Measurements from ENCODE around the gene PTPN18.
"Not testable (repeated sequence)": the region's sequence is repeated elsewhere in the genome, so short reads cannot be mapped to it uniquely, and the experiment has no call there.

Gene PTPN18

DNA sequence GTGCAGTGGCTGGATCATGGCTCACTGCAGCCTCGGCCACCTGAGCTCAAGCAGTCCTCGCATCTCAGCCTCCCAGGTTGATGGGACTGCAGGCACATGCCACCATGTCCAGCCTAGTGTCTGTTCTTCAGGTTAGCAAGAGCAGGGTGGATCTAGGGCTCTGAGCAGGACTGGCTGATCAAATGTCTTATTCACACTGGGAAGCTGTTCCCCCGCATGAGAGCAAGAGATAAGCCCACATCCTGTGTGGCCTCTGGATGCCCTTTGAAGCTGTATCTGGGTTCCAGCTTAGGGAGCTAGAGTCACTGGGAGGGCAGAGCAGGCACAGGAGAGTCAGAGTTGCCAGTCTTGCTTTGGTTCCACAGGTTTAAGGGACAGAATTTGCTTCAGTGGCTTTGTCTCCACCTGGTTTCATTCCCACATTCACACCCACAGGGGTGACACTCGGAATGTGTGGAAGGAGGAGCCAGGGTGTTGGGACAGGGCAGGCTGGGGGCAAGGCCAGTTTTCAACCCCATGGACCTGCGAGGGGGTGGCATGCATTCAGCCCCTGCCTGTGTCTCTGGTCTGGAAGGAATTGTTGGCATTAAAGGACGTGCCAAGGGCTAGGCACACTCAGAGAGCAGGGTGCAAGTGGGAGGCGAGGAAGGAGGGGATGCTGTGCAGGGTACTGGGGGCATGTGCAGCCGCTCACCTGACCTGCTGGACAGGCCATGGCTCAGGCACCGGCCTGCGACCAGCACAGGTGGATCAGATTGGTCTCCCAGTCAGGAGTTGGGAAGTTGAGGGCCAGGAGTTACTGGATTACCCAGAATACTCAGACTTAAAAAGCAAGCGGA is 24.5 kb downstream of the PTPN18 start:
- DNase-seq (ENCODE audit: extremely low read depth in 1 of 2, low read depth in 1 of 2): no peak

DNA sequence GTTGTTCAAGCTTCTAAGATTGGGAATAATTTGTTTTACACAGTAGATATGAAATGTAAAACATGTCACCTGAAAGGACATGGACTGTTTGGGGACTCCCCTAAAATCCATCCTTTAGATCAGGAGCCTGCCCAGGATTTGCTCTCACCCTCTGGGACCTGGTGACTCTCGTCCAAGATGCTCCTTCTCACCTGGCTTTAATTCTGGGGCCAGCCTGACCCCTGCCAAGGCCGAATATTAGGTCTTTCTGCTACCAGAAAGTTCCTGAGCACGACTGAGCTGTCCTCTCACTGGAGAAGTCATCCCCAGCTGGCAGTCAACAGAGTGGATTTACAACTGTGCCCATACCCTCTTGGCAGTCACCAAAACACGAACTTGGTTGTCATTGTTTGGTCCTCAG is 25.3 kb downstream of the PTPN18 start:
- DNase-seq (ENCODE audit: extremely low read depth in 1 of 2, low read depth in 1 of 2): no peak

DNA sequence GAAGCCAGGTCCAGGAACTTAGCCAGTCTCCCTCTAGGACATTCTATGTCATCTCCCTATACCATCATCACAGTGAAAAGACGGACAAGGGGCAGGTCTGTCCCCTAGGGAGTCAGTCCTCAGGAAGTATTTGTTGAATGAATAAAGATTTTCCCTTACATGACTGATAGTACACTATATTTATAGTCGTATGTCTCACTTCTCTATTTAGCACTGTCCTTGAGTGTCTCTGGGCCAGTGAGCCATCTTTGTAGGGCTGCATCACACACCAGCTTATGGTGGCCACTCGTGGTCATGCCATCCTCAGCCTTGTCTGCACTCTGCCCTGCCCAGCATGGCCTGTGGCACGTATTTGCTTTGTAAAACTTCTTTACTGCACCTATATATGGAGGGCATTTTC is 25.8 kb downstream of the PTPN18 start:
- DNase-seq (ENCODE audit: extremely low read depth in 1 of 2, low read depth in 1 of 2): no peak

DNA sequence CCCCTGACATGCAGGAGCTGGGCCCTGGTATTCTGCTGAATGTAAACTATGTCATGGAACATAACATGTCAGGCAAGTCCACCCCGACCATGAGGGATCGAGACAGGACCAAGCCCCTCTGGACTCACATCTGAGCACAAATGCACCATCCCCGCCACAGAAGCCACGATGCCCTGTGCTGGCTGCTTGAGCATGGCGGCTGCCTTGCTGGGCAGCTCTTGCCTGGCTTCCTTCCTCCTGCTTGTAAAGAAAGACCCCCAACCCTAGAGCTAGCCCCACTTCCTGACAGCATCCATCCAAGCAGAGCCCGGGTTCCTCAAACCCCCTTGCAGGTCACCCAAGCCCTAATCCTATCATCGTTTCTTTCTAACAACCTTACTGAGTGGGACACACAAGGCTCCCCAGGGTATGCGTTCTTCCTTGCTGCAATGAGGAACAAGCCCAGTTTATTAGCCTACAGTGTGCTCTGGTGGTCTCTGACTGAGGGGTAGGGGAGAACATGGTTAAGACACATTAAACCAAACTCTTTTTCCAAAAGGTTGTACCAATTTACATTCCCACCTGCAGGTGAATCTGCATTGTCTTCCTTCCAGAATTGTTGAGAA is 26.6 kb downstream of the PTPN18 start:
- no peak for DNase-seq (ENCODE audit: extremely low read depth in 1 of 2, low read depth in 1 of 2)

DNA sequence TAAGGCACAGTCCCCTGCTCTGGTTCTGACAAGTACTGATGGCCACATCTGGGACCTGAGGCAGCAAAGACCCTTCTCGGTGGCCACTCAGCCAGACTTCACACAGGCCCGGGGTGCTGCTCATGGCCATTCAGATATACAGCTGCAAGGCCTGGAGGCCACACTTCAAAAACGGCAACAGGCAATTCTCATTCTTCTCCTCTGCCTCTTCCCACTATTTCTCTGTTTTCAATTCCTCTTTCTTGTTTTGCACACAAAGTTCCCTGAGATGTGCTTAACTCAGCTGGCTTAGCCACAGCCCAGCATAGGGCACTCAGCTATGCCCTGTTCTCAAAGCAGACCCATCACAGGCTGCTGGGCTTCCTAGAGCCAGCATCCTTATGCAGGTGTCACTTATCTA is 29.9 kb downstream of the PTPN18 start:
- DNase-seq (ENCODE audit: extremely low read depth in 1 of 2, low read depth in 1 of 2): no peak

DNA sequence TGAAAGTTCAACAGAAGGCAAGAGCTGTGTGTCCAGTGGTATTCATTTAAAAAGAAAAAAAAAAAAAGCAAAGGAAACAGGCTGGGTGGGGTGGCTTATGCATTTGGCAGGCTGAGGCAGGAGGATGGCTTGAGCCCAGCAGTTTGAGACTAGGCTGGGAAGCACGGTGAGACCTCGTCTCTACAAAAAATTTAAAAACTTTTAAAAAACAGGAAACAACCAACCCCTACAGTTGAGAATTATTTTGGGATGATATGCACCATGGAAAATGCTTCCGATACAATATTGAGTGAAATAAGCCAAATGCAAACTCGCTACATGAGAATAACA is 31.2 kb downstream of the PTPN18 start:
- no peak for DNase-seq (ENCODE audit: extremely low read depth in 1 of 2, low read depth in 1 of 2)

DNA sequence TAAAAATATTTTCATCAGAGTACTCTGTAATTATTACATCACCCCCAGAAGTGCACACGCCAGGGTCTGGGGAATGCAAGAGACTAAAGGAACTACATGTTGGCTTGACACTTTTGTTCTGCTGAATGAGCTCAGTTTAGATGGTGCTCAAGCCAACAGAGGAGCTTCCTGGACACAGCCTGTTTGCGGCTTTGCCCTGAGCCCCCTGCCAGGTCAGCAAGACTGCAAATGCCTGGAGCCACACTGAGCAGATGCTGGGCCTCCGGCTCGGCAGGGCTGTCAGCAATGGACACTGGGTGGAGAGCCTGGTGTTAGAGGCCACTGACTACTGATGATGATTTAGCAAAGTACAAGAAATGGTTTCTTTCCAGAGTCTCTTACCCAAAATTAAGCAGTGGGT is 31.9 kb downstream of the PTPN18 start:
- DNase-seq (ENCODE audit: extremely low read depth in 1 of 2, low read depth in 1 of 2): no peak

DNA sequence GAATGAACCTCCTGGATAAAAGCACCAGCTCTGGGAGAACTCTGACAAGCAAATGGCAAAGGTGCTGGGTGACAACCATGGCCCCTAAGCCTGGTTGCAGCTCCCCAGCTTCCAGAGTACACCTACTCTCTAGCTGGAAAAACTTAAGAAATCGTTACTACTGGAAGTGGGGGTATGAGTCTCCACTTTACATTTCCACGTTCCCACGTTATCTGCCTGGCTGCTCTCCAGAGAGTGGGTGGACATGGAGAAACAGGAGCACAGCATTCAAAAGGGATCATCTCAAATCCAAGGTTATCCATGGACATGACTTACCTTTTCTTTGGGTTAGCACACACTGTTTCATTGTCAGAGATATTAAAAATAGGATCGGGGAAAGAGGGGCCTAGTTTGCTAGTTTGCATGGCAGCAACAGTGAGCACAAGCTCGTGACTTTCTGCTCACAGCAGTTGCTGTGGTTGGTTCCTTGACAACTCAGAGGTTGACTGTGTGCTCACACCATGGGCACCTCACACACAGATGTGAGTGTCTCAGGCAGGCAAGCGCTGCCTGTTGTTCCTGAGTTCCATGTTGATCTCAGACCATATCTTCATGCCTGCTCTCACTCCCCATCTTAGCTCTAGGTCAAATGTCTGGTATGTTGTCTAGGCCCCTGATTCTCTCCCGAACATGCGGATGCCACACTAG is 32.5 kb downstream of the PTPN18 start:
- no peak for DNase-seq (ENCODE audit: extremely low read depth in 1 of 2, low read depth in 1 of 2)

DNA sequence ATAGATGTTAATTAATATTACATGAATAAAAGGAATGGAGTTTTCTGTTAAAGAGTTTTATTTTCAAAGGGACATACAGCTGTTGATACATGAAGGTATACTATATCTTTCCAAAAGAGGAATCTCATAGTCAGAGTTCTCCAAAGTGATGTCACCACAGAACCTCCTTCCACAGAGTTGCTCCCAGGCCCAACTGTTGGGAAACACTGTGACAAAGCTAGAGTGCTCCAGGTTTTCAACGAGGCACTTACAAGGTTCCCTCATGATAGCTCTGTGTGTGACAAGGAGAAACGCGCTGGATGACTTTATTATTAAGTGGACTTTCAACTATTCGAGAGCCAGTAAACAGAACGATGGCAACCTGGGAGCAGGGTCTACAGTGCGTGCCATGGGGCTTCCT is 33.5 kb downstream of the PTPN18 start:
- DNase-seq (ENCODE audit: extremely low read depth in 1 of 2, low read depth in 1 of 2): no peak

DNA sequence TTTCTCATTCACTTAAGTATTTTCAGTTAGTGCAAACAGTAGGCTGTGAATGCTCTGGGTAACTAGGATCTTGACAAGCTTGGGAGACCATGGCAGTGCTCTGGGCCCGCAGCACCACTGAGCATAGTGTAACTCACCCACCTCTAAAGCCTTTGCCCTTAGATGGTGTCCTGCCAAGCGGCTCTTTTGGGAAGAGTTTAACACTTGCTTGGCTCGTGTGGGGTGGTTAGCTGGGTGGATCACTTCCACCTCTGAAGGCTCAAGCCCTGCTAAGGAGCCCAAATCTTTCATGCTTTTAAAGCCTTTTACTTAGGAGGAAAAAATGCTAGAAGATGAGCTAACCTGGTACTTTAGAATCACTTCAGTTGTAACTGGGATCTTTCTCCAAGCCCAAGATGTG is 33.9 kb downstream of the PTPN18 start:
- no peak for DNase-seq (ENCODE audit: extremely low read depth in 1 of 2, low read depth in 1 of 2)

DNA sequence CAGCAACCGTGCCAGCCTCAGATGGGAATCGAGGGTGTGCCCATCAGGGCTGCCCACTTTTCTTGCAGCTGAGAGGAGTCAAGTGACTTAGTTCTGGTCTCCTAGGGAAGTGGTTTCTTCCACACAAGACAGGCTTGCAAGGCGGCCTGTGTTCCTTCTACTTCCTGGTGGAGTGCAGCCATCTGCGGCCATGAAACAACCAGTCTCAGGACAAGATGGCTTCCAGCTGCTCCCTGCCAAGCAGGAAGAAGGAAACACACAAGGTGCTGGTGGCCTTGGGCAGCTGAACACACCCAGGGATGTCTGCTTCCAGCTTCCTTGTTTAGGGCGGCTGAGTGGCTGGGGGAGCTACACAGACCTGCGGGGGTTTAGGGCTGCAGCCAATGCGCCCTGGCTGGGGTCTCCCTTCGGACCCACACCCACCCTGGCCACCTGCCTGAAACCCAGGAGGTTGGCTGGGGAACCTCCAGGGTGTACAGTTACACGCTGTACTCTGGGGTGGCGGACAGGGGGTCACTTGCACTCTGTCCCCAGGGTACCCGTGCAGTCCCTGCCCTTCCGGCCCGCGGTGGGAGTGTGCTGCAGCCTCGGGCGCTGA is 34.7 kb downstream of the PTPN18 start:
- no peak for DNase-seq (ENCODE audit: extremely low read depth in 1 of 2, low read depth in 1 of 2)

DNA sequence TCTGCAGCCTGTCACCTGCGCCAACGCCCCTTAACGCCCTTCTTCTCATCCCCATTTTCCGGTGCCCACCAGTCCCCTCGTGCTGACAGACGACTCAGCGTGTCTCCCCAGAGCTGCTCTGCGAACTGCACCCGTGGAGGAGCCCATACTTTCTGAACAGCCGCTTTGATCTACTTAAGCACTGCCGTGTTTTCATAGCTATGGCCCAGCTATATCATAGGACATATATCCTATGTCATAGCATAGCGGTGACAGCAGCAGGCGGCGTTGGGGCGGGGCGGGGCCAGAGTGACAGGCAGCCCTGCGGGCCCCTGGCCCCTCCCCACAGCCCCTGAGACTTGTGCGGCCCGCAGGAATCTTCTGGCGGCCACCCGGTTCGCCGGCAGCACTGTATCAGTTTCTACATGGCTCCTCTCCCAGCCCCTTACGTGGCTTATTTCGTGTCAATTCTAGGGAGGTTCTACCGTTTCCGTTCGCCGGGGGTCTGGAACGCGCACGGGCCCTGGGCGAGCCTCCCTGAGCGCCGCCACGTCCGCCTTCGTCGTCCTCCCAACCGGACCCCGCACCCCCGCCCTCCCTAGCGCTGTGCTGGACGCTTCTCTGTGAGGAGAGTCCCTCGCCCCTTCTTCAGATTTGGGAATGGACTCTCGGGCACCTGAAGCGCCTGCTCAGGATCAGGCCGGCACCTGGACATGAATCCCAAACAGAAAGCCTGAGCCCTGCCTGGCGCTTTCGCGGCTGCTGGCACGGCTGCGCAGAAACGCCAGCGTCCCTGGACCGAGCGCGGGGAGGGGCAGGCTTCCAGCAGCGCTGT is 35.4 kb downstream of the PTPN18 start:
- peak in 1 of 2 donors; percentile 46 for DNase-seq (ENCODE audit: extremely low read depth in 1 of 2, low read depth in 1 of 2)

DNA sequence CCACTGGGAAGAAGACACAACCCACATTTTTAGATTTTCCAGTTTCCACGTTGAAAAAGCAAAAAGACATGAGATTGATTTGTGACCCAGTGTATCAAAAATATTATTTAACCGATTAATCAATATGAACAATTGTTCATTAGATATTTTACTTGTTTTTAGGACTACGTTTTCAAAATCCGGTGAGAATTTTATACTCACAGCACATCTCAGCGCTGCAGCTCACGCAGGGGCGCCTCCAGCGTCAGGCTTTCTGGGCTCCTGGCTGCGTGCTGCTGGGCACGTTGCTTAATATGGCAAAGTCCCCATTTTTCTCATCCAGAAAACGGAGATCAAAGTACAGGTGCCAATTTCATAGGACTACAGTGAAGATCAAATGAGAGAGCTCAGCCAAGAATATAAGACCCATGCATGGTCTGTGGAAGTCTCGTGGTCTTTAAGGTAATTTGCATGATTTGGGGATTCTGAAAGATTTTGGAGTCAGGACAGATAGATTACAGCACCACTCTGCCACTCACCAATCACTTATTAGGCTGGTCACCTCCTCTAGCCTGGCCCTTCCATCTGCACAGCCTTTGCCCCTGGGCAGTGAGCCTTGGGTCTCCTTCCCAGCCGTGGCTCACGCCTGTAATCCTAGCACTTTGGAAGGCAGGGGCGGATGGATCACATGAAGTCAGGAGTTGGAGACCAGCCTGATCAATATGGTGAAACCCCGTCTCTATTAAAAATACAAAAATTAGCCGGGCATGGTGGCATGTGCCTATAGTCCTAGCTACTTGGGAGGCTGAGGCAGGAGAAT is 36.2 kb downstream of the PTPN18 start:
- DNase-seq (ENCODE audit: extremely low read depth in 1 of 2, low read depth in 1 of 2): no peak

DNA sequence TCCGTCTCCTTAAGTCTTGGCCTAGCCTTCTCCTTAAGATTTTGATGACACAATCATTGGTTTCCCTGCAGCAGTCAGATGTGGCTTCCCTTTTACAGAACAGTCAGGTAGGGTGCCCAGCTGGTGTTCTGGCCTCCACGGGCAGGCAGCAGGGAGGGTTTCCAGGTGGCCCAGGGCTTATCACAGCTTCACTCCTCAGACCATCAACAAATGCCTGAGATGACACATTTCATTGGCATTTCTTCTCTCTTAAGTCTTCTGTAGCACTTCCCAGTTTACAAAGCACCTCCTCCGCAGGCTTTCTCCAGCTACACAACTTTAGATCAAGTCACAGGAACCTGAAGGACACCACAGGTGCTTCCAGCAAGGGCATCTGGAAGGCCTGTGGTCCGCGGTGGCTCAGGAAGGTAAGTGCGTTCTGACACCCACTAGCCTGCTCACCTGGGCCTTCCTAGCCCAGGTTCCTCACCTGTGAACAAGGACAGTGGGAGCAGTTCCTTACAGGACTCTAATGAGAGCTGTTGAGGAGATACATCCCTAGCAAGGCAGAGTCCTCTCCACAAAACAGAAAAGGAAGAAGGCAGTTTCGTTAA is 37.6 kb downstream of the PTPN18 start:
- DNase-seq (ENCODE audit: extremely low read depth in 1 of 2, low read depth in 1 of 2): no peak

DNA sequence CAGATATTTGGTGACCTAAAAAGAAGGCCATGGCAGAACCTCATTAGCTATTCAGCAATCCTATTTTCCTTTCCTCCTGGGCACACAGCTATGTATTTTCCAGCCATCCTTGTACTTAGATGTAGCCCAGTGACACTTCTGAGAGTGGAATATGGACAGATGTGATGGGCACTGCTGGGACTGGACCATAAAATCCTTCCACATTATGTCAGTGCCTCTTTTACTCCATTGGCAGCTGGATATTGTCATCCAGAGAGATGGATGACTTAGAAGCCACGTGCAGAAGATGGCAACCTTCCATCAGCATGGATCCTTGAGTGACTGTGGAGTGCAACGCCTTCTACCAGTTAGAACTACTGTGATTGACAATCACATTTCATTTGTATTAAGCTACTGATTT is 50.4 kb downstream of the PTPN18 start:
- DNase-seq (ENCODE audit: extremely low read depth in 1 of 2, low read depth in 1 of 2): not testable (repeated sequence)

DNA sequence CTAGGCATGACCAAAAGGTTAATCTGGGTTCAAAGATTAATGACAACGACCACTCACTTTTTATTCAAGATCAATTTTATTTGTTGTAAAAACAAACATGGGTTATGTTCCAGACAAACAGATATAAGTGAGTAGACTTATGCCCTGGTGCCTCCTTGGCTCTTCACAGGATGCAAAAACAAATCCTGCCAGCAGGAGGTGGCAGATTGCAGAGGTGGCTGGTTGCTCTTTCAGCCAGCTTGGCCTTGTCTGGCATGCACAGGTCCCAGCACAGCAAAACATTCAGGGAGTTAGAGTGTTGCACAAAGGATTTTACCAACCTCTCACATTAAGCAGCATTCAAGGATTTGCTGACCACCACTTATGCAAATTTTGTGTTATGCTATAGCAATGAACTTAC is 60.8 kb downstream of the PTPN18 start:
- not testable (repeated sequence) for DNase-seq (ENCODE audit: extremely low read depth in 1 of 2, low read depth in 1 of 2)

DNA sequence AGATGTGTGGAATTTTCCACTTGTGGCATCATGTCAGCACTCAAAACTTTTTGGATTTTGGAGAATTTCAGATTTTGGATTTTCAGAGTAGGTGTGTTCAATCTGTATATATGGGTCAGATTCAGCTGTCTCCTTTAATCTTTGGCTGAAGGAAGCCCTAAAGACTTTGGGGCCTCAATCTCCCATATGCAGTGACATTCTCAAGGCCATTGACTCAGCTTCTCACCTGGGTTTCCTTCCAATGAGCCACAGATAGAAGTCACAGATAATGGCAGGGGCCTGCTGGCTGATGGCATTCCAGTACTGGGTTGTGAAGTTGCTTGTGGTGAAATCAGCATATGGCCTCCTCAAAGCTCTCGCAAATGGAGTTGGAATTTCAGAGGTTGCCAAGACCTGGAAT is 63.0 kb downstream of the PTPN18 start:
- not testable (repeated sequence) for DNase-seq (ENCODE audit: extremely low read depth in 1 of 2, low read depth in 1 of 2)

All from activated CD8-positive, alpha-beta memory T cell treated with anti-CD3 and anti-CD28 coated beads for 1 hour (primary cell).